Putamen (tissue), 1 donor: ENCODE measurements around the gene SLC16A13.
"Not testable (repeated sequence)": the region's sequence is repeated elsewhere in the genome, so short reads cannot be mapped to it uniquely, and the experiment has no call there.

Experiments
- DNase-seq: peaks from one replicate; pipeline ENCODE4 v3.0.0-alpha.2; 2016; ENCODE audit warnings: low spot score

Gene SLC16A13, protein sequence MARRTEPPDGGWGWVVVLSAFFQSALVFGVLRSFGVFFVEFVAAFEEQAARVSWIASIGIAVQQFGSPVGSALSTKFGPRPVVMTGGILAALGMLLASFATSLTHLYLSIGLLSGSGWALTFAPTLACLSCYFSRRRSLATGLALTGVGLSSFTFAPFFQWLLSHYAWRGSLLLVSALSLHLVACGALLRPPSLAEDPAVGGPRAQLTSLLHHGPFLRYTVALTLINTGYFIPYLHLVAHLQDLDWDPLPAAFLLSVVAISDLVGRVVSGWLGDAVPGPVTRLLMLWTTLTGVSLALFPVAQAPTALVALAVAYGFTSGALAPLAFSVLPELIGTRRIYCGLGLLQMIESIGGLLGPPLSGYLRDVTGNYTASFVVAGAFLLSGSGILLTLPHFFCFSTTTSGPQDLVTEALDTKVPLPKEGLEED

DNA sequence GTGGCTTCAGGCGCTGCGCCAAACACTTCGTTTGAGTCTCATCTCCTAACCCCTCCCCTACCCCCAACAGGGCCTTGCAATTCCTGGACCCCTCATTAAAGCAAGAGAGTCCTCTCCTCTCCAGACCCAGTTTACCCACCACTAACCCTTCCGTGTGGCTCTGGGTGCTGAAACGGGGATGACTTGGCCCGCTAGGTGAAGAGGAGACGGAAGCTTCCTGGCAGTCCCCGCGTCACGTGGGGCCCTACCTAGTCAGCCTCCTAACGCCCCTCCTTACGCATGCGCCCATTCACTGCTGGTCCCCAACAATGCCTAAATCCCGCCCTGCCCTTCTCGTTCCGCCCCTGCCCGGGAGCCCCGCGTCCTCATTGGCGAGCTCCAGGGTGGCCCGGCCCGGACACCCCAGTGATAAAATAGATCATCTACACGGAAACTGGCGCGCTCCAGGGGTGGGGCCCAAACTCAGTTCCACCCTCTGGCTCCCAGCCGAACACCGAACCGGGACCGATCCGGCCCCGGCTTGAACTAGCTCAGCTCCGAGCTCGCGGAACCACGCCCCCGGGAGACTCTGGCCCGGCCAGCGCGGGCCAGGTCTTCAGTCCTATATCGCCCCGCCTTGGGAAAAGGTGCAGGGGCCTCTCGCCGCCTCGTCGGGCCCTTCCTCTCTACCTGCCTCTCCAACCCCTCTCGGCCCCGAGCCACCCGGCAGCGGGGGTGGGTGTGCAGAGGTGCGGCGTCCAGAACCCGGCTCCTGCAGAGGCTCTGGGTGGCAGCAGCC, at the start of gene SLC16A13:
SLC16A13 (plus strand) TSS at position 425 of the 778 bp plus-strand sequence. CDS start 368 bp downstream, outside the sequence.
- DNase-seq, result peak; percentile 91

DNA sequence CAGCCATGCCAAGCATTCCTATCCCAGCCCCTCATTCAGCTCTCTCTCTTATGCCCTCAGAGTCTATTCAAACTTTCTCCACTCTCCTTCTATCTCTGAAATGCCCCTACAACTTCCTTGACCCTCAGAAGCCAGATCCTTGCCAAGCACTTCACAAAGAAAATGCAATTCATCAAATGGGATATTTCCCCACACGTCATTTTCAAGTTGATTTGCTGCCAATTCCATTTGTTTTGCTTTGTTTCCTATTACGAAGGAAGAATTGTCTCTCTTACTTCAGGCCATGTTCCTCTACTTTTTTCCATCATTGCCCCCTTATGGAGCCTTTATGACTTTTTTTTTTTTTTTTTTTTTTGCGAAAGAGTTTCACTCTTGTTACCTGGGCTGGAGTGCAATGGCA, 49.1 kb upstream of the SLC16A13 start:
- no peak for DNase-seq

- no peak for DNase-seq
Observed at GRCh38 chr17:6989779-6990178, 46.0 kb upstream of the SLC16A13 start.

- DNase-seq, result not testable (repeated sequence)
Observed at GRCh38 chr17:6993613-6994056, 42.2 kb upstream of the SLC16A13 start.

GRCh38 chr17:6994118-6994598, 41.7 kb upstream of the SLC16A13 start:
- no peak for DNase-seq

DNA sequence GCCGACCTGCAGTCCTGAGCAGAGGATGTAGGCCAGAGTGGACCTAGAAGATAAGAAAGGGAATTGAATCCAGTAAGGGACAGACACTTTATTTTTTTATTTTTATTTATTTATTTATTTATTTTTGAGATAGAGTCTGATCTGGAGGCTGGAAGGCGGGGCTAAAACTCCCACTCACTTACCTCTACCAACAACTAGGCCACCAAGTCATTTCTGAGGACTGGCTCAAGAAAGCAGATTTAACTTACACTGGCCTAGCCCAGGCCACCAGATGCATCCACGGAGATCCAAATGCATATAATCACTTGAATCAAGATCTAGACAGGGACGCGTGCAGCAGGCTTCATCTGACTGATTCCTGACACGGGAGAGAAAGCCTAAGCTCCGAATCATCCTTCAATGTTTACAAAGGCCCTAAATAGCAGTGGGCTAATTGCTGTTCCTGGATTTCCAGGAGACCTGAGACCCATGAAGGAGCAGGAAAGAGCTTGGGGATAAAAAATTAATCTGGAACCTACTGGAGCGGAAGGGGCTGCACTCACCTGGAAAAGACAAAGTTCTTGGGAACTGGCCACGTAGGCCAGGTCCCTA, 41.1 kb upstream of the SLC16A13 start:
- no peak for DNase-seq

DNA sequence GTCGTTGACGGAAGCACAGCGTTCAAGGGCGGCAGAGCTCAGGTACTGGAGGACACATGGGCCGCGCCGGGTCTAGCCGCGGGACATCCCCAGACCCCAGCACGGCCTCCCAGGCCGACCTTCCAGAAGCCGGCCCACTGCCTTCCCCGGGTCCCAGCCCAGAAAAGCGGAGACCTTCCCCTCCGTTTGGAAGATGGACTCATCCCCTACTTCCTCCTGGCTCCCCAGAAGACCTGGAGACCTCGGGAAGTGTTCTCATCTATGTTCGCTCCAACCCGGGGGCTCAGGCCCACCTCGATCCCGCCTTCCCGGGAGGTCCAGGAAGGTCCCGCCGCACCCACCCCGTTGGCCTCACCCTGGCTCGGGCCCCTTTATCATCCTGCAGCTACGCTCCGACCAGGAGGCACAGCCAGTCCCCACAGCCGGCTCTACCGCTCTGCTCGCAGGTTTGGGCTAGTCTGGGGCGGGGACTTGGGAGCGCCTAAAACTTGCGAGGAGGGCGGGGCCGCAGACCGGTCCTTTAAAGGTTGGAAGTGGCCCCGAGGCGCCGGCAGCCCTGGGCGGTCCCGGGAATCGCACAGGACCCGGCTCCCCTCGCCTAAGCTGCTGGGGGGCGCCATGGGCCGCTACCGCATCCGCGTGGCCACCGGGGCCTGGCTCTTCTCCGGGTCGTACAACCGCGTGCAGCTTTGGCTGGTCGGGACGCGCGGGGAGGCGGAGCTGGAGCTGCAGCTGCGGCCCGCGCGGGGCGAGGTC, 40.1 kb upstream of the SLC16A13 start, which contains the start of gene ALOX12:
ALOX12 (plus strand) TSS at position 550 of the 756 bp plus-strand sequence; CDS start at position 619, 69 bp downstream.
- DNase-seq, result no peak

DNA sequence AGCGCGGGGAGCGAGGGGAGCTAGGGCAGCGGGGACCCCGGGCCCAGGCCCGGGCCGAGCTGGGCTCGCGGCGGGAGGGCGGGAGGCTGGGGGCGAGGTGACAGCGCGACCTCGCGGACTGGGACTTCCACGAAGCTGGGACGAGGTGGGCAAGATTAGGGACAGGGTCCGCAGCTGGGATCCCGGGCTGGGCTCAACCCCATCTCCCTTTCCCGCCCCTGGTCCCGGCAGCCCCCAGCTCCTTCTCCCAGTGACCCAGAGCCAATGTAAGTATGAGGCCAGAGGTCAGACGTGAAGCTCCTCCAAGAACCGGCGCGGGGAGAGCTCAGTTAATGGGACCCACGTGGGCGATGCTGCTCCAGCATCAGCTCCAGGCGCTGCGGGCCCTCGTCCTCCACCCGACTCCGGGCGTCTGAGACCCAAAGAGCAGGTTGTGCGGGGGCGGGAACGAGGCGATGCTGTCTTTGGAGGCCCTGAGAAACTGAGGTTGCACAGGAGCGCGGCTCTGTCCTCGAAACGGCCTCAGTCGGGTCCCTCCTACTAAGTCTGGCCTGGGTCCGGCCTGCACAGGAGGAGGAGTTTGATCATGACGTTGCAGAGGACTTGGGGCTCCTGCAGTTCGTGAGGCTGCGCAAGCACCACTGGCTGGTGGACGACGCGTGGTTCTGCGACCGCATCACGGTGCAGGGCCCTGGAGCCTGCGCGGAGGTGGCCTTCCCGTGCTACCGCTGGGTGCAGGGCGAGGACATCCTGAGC, 39.4 kb upstream of the SLC16A13 start:
- no peak for DNase-seq

GRCh38 chr17:6997171-6997570, 38.6 kb upstream of the SLC16A13 start:
- DNase-seq, result no peak

- DNase-seq, result no peak
Observed at GRCh38 chr17:6998855-6999508, 36.8 kb upstream of the SLC16A13 start.

DNA sequence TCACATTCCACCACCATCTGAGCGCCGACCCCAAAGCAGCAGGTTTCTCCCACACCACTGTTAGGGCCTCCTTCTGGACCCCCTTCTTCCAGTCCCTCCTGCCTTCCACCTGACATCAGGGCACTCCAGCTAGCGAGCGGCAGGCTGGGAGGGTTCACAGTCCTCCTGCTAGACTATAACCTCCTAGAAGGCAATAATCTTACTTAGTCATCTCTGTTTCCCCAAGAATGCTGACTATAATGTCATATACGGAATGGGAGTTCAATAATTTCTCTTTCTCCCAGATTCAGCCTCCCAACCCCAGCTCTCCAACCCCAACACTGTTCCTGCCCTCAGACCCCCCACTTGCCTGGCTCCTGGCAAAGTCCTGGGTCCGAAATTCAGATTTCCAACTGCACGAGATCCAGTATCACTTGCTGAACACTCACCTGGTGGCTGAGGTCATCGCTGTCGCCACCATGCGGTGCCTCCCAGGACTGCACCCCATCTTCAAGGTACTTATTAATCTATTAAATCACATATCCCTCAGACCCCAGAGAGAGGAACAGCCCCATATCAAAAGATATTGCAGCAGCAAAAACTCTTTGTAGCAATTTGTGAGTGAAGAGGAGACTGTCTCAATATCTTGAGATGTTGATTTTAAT, 34.4 kb upstream of the SLC16A13 start:
- DNase-seq, result no peak

DNA sequence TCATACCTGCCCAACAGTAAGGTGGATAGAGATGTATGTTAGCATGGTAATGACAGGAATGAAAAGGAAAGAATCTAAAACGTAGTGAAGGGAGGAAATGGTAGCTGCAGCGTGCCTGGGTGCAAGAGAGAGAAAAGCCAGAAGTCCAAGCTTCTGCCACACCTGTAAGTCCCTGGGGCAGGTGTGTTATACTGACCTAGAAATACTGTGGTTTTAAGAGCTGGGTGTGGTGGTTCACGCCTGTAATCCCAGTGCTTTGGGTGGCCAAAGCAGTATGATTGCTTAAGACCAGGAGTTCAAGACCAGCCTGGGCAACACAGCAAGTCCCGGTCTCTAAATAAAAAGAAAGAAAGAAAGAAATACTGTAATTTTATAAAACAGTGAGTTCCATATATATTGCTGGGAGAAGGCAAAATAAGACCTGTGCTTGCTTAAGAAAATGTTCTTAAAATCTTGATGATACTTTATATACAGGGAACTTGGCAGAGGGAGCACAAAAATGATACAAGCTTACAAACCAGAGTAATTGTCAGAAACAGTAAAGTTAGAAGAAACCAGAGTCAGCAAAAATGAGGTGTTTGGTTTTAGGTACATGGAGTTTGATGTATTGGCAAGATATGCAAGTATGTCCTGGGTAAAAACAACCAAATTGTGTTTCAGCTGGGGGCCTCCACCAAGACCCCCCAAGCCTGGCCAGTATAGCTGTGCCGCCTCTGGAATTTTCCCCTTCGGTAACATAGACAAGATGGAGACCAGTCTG, 33.3 kb upstream of the SLC16A13 start:
- DNase-seq, result no peak

- DNase-seq, result no peak
Observed at GRCh38 chr17:7003745-7004144, 32.1 kb upstream of the SLC16A13 start.

DNA sequence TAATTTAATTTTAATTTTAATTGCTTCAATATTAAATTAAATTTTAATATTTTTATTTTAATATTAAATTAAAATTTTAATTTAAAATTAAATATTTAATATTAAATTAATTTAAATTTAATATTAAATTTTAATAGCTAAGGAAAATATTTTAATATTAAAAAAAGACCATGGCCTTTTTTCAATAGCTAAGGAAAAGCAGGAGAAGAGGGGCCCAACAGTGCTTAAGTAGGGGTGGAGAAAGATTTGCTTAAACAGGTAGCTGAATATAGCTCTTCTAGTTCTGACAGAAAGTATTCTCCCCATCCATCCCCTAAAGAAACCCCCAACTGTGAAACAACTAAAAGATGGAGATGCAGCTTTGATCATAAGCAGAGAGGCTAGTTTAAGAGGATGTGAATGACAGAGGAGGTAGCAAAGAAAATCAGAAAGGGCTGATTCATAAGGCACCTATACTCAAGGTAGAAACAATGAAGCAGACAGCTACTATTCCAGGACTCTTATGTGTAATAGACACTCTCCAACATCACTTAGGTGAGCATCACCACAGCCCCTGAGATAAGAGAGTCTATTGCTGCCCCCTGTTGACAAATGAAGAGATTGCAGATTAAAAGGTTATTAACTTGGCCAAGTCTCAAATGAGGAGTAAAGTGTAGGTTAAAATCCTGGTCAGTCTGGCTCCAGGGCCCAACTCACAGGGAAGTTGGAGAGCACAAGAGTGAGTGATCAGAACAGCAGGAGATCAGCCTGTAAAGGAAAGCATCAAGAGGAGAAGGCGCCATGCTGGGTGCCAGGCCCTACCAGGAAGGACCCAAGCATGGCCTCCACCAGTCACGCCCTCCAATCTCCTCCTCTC, 31.2 kb upstream of the SLC16A13 start:
- peak; percentile 45 for DNase-seq

- no peak for DNase-seq
Observed at GRCh38 chr17:7005716-7006115, 30.1 kb upstream of the SLC16A13 start.

GRCh38 chr17:7007143-7007542, 28.7 kb upstream of the SLC16A13 start:
- DNase-seq, result no peak

DNA sequence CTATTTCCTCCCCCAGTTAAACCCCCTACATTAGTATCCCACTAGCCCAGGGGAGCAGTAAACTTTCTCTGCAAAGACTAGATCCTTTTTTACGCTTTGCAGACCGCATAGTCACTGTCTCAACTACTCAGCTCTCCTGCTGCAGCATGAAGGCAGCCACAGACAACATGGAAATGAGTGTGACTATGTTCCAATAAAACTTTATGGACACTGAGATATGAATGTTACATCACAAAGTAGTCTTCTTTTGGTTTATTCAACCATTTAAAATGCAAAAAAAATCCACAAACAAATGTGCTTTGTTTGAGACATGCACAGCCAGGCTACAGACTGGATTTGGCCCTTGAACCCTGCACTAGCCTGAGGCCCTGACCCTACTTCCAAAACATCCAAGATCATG, 25.3 kb upstream of the SLC16A13 start:
- DNase-seq, result no peak

DNA sequence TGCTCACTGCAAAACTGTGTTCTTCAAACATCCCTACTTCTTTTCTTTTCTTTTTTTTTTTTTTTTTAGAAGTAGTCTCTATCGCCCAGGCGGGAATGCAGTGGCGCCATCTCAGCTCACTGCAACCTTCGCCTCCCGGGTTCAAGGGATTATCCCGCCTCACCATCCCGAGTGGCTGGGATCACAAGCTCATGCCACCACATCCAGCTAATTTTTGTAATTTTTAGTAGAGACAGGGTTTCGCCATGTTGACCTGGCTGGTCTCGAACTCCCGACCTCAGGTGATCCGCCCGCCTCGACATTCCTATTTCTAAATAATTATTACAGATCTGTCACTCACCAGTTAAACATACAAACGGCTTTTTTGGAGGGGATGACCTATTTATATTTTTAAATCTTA, 24.4 kb upstream of the SLC16A13 start:
- DNase-seq, result no peak
